Right lobe of liver (tissue), 4 donors: Measurements from ENCODE around the gene RPUSD1.

Experiments used
- POLR2A ChIP-seq: fragments of 450-650 bp; IDR thresholded peaks from one replicate; pipeline ENCODE4 v1.6.1; 2017; ENCODE audit warnings: antibody characterized with exemption, mild to moderate bottlenecking
- TF ChIP-seq, protein P1 (sequence below), 4 donors: fragments of 200-600 bp in 3 of 4; fragments of 450-650 bp in 1 of 4; IDR thresholded peaks; one replicate each; pipeline versions ENCODE4 v1.5.1 to v1.8.0; 2016 to 2022; ENCODE audit warnings: antibody characterized with exemption in 4 of 4, mild to moderate bottlenecking in 2 of 4
- donor health status: DM: no; HTN: no; CAD: no.
- donor health status: DM: no; HTN: no; CAD: no.
- donor health status: DM: no; HTN: yes; CAD: no.

DNA sequence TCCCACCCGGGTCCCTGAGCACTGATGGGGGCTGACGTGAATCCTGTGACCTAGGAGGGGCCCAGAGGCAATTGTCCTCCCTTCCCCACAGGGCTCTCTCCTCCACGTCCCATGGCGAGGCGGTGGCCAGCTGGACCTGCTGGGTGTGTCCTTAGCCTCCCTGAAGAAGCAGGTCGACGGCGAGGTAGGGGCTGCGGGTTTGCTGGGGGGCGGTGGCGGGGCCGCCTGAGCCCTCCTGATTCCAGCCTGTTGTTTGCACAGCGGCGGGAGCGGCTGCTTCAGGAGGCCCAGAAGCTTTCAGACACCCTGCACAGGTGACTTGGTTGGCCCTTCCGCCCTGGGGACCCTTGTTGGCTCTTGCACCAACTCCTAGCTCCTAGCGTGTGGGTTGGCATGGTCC, 1.9 kb upstream of the RPUSD1 start:
- TF ChIP-seq, protein P1, sequence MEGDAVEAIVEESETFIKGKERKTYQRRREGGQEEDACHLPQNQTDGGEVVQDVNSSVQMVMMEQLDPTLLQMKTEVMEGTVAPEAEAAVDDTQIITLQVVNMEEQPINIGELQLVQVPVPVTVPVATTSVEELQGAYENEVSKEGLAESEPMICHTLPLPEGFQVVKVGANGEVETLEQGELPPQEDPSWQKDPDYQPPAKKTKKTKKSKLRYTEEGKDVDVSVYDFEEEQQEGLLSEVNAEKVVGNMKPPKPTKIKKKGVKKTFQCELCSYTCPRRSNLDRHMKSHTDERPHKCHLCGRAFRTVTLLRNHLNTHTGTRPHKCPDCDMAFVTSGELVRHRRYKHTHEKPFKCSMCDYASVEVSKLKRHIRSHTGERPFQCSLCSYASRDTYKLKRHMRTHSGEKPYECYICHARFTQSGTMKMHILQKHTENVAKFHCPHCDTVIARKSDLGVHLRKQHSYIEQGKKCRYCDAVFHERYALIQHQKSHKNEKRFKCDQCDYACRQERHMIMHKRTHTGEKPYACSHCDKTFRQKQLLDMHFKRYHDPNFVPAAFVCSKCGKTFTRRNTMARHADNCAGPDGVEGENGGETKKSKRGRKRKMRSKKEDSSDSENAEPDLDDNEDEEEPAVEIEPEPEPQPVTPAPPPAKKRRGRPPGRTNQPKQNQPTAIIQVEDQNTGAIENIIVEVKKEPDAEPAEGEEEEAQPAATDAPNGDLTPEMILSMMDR (IDR thresholded peaks at IDR 0.05): no peak
- TF ChIP-seq POLR2A: no peak
